IMR-90 (cell line): ENCODE data around the gene CELA2B.

Source experiments
- ELK1 ChIP-seq: fragments of 150-350 bp; IDR thresholded peaks from 2 replicates; pipeline ENCODE4 v1.6.1; 2016; ENCODE audit warnings: low read depth, mild to moderate bottlenecking, low read length, moderate library complexity, borderline replicate concordance
- MAFK ChIP-seq: IDR thresholded peaks from 2 replicates; pipeline ENCODE4 v1.6.1; 2012; ENCODE audit warnings: low read depth, low read length, improper control_type of control experiment
- POLR2A ChIP-seq: IDR thresholded peaks from 2 replicates; pipeline ENCODE4 v1.6.1; 2012; ENCODE audit warnings: mild to moderate bottlenecking, low read depth, low read length
- RAD21 ChIP-seq: IDR thresholded peaks from 2 replicates; pipeline ENCODE4 v1.6.1; 2012; ENCODE audit warnings: low read length, improper control_type of control experiment
- SMC3 ChIP-seq: fragments of 150-350 bp; IDR thresholded peaks from 2 replicates; pipeline ENCODE4 v1.6.1; 2016; ENCODE audit warnings: low read depth, mild to moderate bottlenecking, antibody characterized with exemption, low read length, moderate library complexity
- TF ChIP-seq, protein P1 (sequence below): conservative IDR thresholded peaks from 2 replicates; pipeline ENCODE4 v1.5.1; 2012; ENCODE audit warnings: mild to moderate bottlenecking, low read depth, low read length, improper control_type of control experiment

- TF ChIP-seq, protein P1, sequence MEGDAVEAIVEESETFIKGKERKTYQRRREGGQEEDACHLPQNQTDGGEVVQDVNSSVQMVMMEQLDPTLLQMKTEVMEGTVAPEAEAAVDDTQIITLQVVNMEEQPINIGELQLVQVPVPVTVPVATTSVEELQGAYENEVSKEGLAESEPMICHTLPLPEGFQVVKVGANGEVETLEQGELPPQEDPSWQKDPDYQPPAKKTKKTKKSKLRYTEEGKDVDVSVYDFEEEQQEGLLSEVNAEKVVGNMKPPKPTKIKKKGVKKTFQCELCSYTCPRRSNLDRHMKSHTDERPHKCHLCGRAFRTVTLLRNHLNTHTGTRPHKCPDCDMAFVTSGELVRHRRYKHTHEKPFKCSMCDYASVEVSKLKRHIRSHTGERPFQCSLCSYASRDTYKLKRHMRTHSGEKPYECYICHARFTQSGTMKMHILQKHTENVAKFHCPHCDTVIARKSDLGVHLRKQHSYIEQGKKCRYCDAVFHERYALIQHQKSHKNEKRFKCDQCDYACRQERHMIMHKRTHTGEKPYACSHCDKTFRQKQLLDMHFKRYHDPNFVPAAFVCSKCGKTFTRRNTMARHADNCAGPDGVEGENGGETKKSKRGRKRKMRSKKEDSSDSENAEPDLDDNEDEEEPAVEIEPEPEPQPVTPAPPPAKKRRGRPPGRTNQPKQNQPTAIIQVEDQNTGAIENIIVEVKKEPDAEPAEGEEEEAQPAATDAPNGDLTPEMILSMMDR, result no peak
- TF ChIP-seq RAD21, result no peak
- no peak for TF ChIP-seq SMC3
- no peak for TF ChIP-seq POLR2A
- TF ChIP-seq MAFK, result no peak
- no peak for TF ChIP-seq ELK1
Measured at GRCh38 chr1:15508700-15509487, 33.0 kb downstream of the CELA2B start.
